HepG2 (cell line): ENCODE data around the gene NCKIPSD. TPM values are rescaled to one million over a fixed set of nuclear protein-coding genes. Genes with fewer than 3 reads are reported as not detected.

Experiments used
- FOXJ3 ChIP-seq: sonication (generic); formaldehyde crosslinking; IDR thresholded peaks from 2 replicates; pipeline ENCODE4 v1.4.0; 2020; ENCODE audit warnings: missing genetic modification reagents, mild to moderate bottlenecking, borderline replicate concordance
- GLI4 ChIP-seq: sonication (generic); formaldehyde crosslinking; IDR thresholded peaks from 2 replicates; pipeline ENCODE4 v1.5.1; 2020; ENCODE audit warnings: missing genetic modification reagents, mild to moderate bottlenecking, moderate library complexity, borderline replicate concordance
- NAIF1 ChIP-seq: sonication (generic); formaldehyde crosslinking; IDR thresholded peaks from 2 replicates; pipeline ENCODE4 v1.5.0; 2020; ENCODE audit warnings: mild to moderate bottlenecking, missing genetic modification reagents, borderline replicate concordance
- NPAS2 ChIP-seq: sonication (generic); formaldehyde crosslinking; IDR thresholded peaks from 2 replicates; pipeline ENCODE4 v1.8.0; 2022; ENCODE audit warnings: mild to moderate bottlenecking, missing genetic modification reagents, borderline replicate concordance
- POLR2G ChIP-seq: fragments of 200-400 bp; formaldehyde crosslinking; IDR thresholded peaks from 2 replicates; pipeline ENCODE4 v1.6.1; 2018; ENCODE audit warnings: mild to moderate bottlenecking, low read depth, low read length, moderate library complexity
- RARA ChIP-seq: IDR thresholded peaks from 2 replicates; pipeline ENCODE4 v1.6.1; 2016; ENCODE audit warnings: missing genetic modification reagents, missing compliant biosample characterization
- SYNCRIP ChIP-seq: fragments of 200-400 bp; formaldehyde crosslinking; IDR thresholded peaks from 2 replicates; pipeline ENCODE4 v1.6.1; 2018; ENCODE audit warnings: mild to moderate bottlenecking, low read depth, low read length; ENCODE audit not compliant: insufficient read depth
- TRIM24 ChIP-seq: sonication (generic); formaldehyde crosslinking; IDR thresholded peaks from 2 replicates; pipeline ENCODE4 v1.8.0; 2022; ENCODE audit warnings: mild to moderate bottlenecking, missing genetic modification reagents
- ZMYM3 ChIP-seq: sonication (generic); formaldehyde crosslinking; IDR thresholded peaks from 2 replicates; pipeline ENCODE4 v1.5.1; 2020; ENCODE audit warnings: mild to moderate bottlenecking, missing genetic modification reagents
- ZNF232 ChIP-seq: sonication (generic); formaldehyde crosslinking; IDR thresholded peaks from 2 replicates; pipeline ENCODE4 v1.4.0; 2020; ENCODE audit warnings: missing genetic modification reagents, borderline replicate concordance
- ZNF335 ChIP-seq: sonication (generic); formaldehyde crosslinking; IDR thresholded peaks from 2 replicates; pipeline ENCODE4 v1.4.0; 2020; ENCODE audit warnings: missing genetic modification reagents
- ZNF543 ChIP-seq: sonication (generic); formaldehyde crosslinking; IDR thresholded peaks from 2 replicates; pipeline ENCODE4 v1.4.0; 2020; ENCODE audit warnings: mild to moderate bottlenecking, missing genetic modification reagents
- ZNF549 ChIP-seq: sonication (generic); formaldehyde crosslinking; IDR thresholded peaks from 2 replicates; pipeline ENCODE4 v1.5.0; 2020; ENCODE audit warnings: missing genetic modification reagents
- ZNF775 ChIP-seq: sonication (generic); formaldehyde crosslinking; IDR thresholded peaks from 2 replicates; pipeline ENCODE4 v1.4.0; 2020; ENCODE audit warnings: missing genetic modification reagents, mild to moderate bottlenecking, moderate library complexity, borderline replicate concordance
- ZNF841 ChIP-seq: sonication (generic); formaldehyde crosslinking; IDR thresholded peaks from 2 replicates; pipeline ENCODE4 v1.8.1; 2023; ENCODE audit warnings: missing genetic modification reagents, borderline replicate concordance
- polyA plus RNA-seq, 8 experiments: library from polyadenylated mRNA; depleted of rRNA in 3 of 8; stranded (reverse) in 7 of 8; unstranded in 1 of 8; fragments of >200 nt; fragmentation: Illumina TruSeq in 4 of 8; extraction: Trizol in 4 of 8; gene quantifications; 2 replicates each; pipeline versions ENCODE4 v1.2.1 to v1.2.3, GENCODE V29; 2011 to 2016; ENCODE audit warnings: low read depth in 4 of 8, missing spikeins in 1 of 8, mixed read lengths in 1 of 8; ENCODE audit not compliant: insufficient read depth in 1 of 8
- total RNA-seq, 5 experiments: library from RNA; depleted of rRNA; stranded (reverse); fragments of >200 nt; fragmentation: Illumina TruSeq; extraction: Trizol; gene quantifications; 2 replicates each; pipeline ENCODE4 v1.2.3, GENCODE V29; 2016; ENCODE audit warnings: low read depth in 1 of 5
- TF ChIP-seq, protein P1 (sequence below): sonication (generic); formaldehyde crosslinking; IDR thresholded peaks from 2 replicates; pipeline ENCODE4 v1.9.0; 2022; ENCODE audit warnings: missing genetic modification reagents, mild to moderate bottlenecking, borderline replicate concordance
- TF ChIP-seq, protein P2 (sequence below): IDR thresholded peaks from 2 replicates; pipeline ENCODE4 v1.6.1; 2018; ENCODE audit warnings: missing genetic modification reagents
- TF ChIP-seq, protein P3 (sequence below): sonication (generic); formaldehyde crosslinking; IDR thresholded peaks from 2 replicates; pipeline ENCODE4 v1.4.0; 2020; ENCODE audit warnings: missing genetic modification reagents, mild to moderate bottlenecking, borderline replicate concordance
- TF ChIP-seq, protein P4 (sequence below): sonication (generic); formaldehyde crosslinking; IDR thresholded peaks from 2 replicates; pipeline ENCODE4 v1.8.1; 2023; ENCODE audit warnings: mild to moderate bottlenecking, moderate library complexity, missing genetic modification reagents
- TF ChIP-seq, protein P5 (sequence below): IDR thresholded peaks from 2 replicates; pipeline ENCODE4 v1.6.1; 2016

The NCKIPSD gene
- total and polyA plus RNA-seq, 2 of the 13 experiments (the other 11 are each of a cell fraction or from before 2014, with no cell fraction given), result 13.5 to 35.2 TPM

DNA sequence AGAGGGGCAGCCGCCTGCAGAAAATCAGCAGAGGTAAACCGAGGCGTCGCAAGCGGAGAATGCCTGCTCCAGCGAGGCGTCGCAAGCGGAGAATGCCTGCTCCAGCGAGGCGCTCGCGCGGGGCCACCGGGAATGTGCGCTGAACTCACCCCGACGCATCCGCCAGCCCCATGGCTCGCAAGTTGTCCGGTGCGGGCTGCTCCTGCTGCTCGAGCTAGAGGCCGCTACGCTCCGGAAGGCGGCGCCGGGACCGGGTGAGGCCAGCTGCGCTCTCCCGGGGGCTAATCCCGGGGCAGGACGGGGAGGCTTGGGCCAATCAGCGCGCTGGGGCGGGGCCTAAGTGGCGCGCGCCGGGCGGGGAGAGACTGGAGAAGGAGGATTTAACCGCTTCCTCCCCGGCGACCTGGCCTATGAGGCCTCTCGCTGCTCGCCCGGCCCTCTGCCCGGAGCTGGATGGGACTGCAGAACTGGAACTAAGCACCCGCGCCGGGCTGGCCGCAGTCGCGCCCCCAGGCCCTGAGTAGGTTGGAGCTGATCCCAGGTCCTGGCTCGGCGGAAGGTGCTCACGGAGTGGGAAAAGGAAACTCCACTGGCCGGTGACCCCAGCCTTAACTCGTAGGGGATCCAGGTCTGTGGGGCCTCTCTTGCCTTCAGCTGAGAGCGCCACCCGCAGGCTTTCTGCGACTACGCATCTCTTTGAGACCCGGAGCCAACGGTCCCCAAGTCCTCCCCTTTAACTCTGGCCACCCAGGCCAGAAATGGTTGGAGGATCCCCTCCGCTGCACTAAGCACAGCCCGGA, 50.3 kb downstream of the NCKIPSD start, which contains the start of gene SLC26A6 (continued):
- no peak for TF ChIP-seq NPAS2 (CRISPR knock-in tag)
- TF ChIP-seq, protein P1, sequence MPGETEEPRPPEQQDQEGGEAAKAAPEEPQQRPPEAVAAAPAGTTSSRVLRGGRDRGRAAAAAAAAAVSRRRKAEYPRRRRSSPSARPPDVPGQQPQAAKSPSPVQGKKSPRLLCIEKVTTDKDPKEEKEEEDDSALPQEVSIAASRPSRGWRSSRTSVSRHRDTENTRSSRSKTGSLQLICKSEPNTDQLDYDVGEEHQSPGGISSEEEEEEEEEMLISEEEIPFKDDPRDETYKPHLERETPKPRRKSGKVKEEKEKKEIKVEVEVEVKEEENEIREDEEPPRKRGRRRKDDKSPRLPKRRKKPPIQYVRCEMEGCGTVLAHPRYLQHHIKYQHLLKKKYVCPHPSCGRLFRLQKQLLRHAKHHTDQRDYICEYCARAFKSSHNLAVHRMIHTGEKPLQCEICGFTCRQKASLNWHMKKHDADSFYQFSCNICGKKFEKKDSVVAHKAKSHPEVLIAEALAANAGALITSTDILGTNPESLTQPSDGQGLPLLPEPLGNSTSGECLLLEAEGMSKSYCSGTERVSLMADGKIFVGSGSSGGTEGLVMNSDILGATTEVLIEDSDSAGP, result peak; percentile 91
- TF ChIP-seq ZMYM3 (CRISPR knock-in tag), result peak; percentile 84
- peak; percentile 91; the same call in 1 of the 2 replicates for TF ChIP-seq GLI4 (CRISPR knock-in tag)
- TF ChIP-seq RARA, result peak; percentile 33; the same call in 1 of the 2 replicates
- no peak for TF ChIP-seq ZNF841 (CRISPR knock-in tag)
- peak; percentile 6; the same call in 1 of the 2 replicates for TF ChIP-seq FOXJ3 (CRISPR knock-in tag)
- no peak for TF ChIP-seq TRIM24 (CRISPR knock-in tag)
- TF ChIP-seq SYNCRIP, result no peak
- no peak; the same call in 1 of the 2 replicates for TF ChIP-seq ZNF543 (CRISPR knock-in tag)
- no peak for TF ChIP-seq ZNF335 (CRISPR knock-in tag)
- TF ChIP-seq ZNF549 (CRISPR knock-in tag), result 0 out of 2 replicates have a peak, but pooled peaks have one; percentile 45
- peak; percentile 78; the same call in 1 of the 2 replicates for TF ChIP-seq ZNF775 (CRISPR knock-in tag)
- TF ChIP-seq NAIF1, result no peak
- TF ChIP-seq, protein P2, sequence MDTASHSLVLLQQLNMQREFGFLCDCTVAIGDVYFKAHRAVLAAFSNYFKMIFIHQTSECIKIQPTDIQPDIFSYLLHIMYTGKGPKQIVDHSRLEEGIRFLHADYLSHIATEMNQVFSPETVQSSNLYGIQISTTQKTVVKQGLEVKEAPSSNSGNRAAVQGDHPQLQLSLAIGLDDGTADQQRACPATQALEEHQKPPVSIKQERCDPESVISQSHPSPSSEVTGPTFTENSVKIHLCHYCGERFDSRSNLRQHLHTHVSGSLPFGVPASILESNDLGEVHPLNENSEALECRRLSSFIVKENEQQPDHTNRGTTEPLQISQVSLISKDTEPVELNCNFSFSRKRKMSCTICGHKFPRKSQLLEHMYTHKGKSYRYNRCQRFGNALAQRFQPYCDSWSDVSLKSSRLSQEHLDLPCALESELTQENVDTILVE (CRISPR knock-in tag), result no peak
- TF ChIP-seq, protein P3, sequence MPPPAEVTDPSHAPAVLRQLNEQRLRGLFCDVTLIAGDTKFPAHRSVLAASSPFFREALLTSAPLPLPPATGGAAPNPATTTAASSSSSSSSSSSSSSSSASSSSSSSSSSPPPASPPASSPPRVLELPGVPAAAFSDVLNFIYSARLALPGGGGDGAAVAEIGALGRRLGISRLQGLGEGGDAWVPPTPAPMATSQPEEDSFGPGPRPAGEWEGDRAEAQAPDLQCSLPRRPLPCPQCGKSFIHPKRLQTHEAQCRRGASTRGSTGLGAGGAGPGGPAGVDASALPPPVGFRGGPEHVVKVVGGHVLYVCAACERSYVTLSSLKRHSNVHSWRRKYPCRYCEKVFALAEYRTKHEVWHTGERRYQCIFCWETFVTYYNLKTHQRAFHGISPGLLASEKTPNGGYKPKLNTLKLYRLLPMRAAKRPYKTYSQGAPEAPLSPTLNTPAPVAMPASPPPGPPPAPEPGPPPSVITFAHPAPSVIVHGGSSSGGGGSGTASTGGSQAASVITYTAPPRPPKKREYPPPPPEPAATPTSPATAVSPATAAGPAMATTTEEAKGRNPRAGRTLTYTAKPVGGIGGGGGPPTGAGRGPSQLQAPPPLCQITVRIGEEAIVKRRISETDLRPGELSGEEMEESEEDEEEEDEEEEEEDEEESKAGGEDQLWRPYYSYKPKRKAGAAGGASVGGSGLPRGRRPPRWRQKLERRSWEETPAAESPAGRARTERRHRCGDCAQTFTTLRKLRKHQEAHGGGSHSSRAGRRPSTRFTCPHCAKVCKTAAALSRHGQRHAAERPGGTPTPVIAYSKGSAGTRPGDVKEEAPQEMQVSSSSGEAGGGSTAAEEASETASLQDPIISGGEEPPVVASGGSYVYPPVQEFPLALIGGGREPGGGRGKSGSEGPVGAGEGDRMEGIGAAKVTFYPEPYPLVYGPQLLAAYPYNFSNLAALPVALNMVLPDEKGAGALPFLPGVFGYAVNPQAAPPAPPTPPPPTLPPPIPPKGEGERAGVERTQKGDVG (CRISPR knock-in tag), result peak; percentile 88; the same call in 1 of the 2 replicates
- TF ChIP-seq, protein P4, sequence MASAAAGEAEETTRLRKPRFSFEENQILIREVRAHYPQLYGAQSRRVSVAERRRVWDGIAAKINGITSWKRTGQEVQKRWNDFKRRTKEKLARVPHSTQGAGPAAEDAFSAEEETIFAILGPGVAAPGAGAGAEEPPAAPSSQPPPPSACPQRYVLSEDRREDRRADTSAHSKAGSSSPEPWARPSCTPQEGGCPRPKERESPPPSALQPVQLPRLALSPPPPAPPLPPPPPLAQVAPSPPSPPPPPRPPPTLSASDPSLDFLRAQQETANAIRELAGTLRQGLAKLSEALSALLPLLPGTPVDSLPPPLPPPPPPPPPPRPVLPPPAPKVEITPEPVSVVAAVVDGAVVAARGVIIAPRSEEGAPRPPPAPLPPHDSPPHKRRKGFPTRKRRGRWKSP (CRISPR knock-in tag), result no peak; the same call in 1 of the 2 replicates
- peak; percentile 83 for TF ChIP-seq POLR2G
- no peak for TF ChIP-seq ZNF232 (CRISPR knock-in tag)
- TF ChIP-seq, protein P5, sequence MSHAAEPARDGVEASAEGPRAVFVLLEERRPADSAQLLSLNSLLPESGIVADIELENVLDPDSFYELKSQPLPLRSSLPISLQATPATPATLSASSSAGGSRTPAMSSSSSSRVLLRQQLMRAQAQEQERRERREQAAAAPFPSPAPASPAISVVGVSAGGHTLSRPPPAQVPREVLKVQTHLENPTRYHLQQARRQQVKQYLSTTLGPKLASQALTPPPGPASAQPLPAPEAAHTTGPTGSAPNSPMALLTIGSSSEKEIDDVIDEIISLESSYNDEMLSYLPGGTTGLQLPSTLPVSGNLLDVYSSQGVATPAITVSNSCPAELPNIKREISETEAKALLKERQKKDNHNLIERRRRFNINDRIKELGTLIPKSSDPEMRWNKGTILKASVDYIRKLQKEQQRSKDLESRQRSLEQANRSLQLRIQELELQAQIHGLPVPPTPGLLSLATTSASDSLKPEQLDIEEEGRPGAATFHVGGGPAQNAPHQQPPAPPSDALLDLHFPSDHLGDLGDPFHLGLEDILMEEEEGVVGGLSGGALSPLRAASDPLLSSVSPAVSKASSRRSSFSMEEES (CRISPR knock-in tag), result peak; percentile 50; the same call in 1 of the 2 replicates
